Glomerular visceral epithelial cell (primary cell): ENCODE data around the gene EPN1.
"Not testable (repeated sequence)": the region's sequence is repeated elsewhere in the genome, so short reads cannot be mapped to it uniquely, and the experiment has no call there.

Experiments used
- DNase-seq: peaks from one replicate; pipeline ENCODE4 v3.0.0-alpha.2; 2016; ENCODE audit errors: extremely low spot score

Gene EPN1

GRCh38 chr19:55720214-55720746, 45.3 kb downstream of the EPN1 start:
- DNase-seq, result no peak

DNA sequence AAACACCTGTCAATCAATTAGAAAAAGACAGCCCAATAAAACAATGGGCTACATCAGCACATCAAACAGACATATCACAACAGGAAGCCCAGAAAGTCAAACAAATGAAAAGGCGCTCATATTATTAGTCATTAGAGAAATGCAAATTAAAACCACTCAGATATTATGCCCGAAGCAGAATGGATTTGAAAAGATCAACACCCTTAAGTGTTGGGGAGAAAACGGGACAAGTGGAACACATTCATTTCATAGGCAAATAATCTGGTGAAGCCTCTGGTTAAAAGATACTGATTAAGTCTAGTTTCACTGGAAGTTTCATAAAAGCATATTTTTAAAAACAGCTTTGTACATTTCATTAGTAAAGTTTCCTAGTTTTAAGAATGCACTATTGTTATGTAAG, 45.8 kb downstream of the EPN1 start:
- DNase-seq, result no peak

DNA sequence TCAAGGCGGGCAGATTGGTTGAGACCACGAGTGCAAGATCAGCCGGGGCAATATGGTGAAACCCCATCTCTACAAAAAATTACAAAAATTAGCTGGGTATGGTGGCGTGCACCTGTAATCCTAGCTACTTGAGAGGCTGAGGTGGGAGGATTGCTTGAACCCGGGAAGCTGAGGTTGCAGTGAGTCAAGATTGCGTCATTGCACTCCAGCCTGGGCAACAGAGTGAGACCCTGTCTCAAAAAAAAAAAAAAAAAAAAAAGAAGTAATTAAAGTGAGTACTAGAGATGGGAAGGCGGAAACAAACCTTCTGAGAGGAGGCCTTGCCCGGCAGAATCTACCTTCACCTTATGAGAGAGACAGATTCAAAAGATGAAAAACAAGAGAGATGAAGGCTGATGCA, 48.5 kb downstream of the EPN1 start:
- DNase-seq, result no peak

DNA sequence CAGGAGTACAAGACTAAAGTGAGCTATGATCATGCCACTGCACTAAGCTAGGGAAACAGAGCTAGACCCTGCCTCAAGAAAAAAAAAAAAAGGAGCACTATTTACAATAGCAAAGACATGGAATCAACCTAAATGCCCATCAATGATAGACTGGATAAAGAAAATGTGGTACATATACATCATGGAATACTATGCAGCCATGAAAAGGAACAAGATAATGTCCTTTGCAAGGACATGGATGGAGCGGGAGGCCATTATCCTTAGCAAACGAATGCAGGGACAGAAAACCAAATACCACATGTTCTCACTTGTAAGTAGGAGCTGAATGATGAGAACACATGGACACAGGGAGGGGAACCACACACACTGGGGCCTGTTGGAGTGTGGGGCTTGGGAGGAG, 55.4 kb downstream of the EPN1 start:
- not testable (repeated sequence) for DNase-seq

GRCh38 chr19:55738302-55738701, 63.3 kb downstream of the EPN1 start, which contains the start of gene NLRP9:
Gene NLRP9, minus strand, starts transcription at chr19:55738402. Its CDS starts 28 bp downstream, at chr19:55738374.
- DNase-seq, result no peak

- no peak for DNase-seq
Observed at GRCh38 chr19:55750715-55751114, 75.7 kb downstream of the EPN1 start.

DNA sequence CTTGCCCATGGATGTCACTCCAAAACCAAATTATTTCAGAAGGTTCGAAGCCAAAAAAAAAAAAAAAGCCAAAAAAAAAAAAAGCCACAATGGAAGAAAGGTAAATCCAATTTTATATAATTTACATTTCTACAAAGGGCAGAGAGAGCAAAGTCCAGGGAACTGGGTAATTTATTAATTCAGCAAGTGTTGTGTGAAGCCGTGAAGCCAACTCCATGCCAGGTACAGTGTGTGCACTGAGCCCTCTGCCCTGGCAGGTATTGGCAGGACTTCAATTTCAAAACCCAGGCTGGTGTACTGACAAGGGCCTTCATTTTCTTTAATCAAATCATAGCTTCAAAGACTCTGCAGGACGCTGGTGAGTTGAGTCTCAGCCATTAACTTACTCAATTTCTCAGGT, 78.4 kb downstream of the EPN1 start:
- no peak for DNase-seq

GRCh38 chr19:55756808-55757207, 81.8 kb downstream of the EPN1 start:
- not testable (repeated sequence) for DNase-seq

DNA sequence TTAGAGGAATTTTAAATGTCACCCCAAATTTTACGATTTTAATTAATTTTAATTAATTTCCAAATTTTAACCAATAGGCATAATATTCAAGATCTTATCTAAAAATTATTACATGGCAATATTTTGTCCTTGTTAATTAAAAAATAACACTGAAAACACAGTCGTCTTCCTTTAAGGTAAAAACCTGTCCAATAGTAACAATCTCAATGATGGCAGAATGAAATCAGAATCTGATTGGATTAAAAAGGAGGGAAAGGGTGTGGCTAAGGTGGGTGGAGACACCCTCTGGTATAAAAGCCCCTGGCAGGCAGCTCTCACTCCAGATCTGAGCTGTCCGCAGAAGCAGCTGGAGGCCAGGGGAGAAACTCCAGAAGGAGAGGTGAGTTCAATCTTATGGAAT, 83.8 kb downstream of the EPN1 start, which contains the start of gene RFPL4A:
TSS of gene RFPL4A (plus strand) at position 301 of the 400 bp plus-strand sequence. CDS start 2,704 bp downstream, outside the sequence.
- not testable (repeated sequence) for DNase-seq
